GM12878 (cell line): ENCODE results near the gene DLG2.

Source experiments
- BCL11A ChIP-seq: IDR thresholded peaks from 2 replicates; pipeline ENCODE4 v1.6.1; 2011; ENCODE audit warnings: low read depth, low read length
- BRCA1 ChIP-seq: IDR thresholded peaks from 2 replicates; pipeline ENCODE4 v1.6.1; 2011; ENCODE audit warnings: low read depth, low read length, improper control_type of control experiment
- CHD2 ChIP-seq: IDR thresholded peaks from 2 replicates; pipeline ENCODE4 v1.6.1; 2011; ENCODE audit warnings: low read depth, low read length, improper control_type of control experiment, borderline replicate concordance
- CTCF ChIP-seq, 3 experiments: IDR thresholded peaks in 2 of 3; conservative IDR thresholded peaks in 1 of 3; 2 replicates each; pipeline ENCODE4 v1.5.1; 2011; ENCODE audit warnings: low read depth in 3 of 3, low read length in 3 of 3, mild to moderate bottlenecking in 3 of 3, control low read depth in 2 of 3, moderate library complexity in 2 of 3, inconsistent platforms in 1 of 3, mixed read lengths in 1 of 3; ENCODE audit not compliant: control insufficient read depth in 2 of 3, insufficient read depth in 1 of 3; ENCODE audit errors: extremely low read depth in 1 of 3
- EZH2 ChIP-seq: IDR thresholded peaks from 2 replicates; pipeline ENCODE4 v1.6.1; 2012; ENCODE audit warnings: low read depth, mild to moderate bottlenecking, control low read depth, inconsistent platforms, low read length, borderline replicate concordance; ENCODE audit not compliant: control insufficient read depth
- TCF12 ChIP-seq: IDR thresholded peaks from 2 replicates; pipeline ENCODE4 v1.6.1; 2011; ENCODE audit warnings: low read depth, mild to moderate bottlenecking, low read length
- ZNF274 ChIP-seq: IDR thresholded peaks from one replicate; pipeline ENCODE4 v1.8.0; 2011; ENCODE audit not compliant: insufficient read length, insufficient read depth

GRCh38 chr11:84775503-84775902 lies 851.6 kb downstream of the DLG2 start:
- TF ChIP-seq BRCA1 (no peak), TCF12 (no peak), CHD2 (no peak), EZH2 (no peak), CTCF (IDR thresholded peaks at IDR 0.05 in 2 of 3, conservative IDR thresholded peaks at IDR 0.05 in 1 of 3; ENCODE audit: control insufficient read depth in 2 of 3, extremely low read depth in 1 of 3, insufficient read depth in 1 of 3, low read depth in 3 of 3, low read length in 3 of 3) (no peak), ZNF274 (no peak), BCL11A (no peak)
